ENCODE measurements around the gene SH3GL2. TPM values are rescaled to one million over a fixed set of nuclear protein-coding genes. Genes with fewer than 3 reads are reported as not detected.

Gene SH3GL2
- total RNA-seq, 4 donors from 2014 or later: 3.6 to 6.8 (median 4.7) TPM

DNA sequence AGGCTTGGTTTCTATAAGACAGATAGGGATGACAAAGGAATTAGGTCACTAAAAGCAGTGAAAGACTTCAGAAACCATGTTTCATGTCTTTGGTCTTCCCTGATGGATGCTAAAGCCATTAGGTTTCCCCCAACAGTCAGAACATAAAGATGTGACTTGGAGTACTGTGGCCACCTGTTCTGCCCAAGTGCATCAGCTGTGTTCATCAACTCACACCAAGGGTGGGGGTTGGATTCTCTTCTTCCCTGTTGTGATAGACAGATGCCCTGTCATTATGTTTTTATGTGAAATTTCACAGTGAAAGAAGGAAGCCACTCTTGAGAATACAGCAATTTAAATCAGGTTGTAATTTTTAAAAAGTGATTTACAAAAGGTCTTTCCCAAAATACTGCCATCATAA lies 196.8 kb downstream of the SH3GL2 start:
- Histone ChIP-seq H3K4me1 (peaks cover 0 to 7% (median 0%) of the 10 kb centered on the region in 3 donors), H3K27ac (no peak overlapping the region), H3K27me3 (no peaks in the 10 kb centered on the region), H3K9me3 (no peaks in the 10 kb centered on the region), H3K4me3 (no peak overlapping the region), H3K36me3 (no peaks in the 10 kb centered on the region)
- no peak for TF ChIP-seq POLR2AphosphoS5 (IDR thresholded peaks at IDR 0.05)
- no peak for TF ChIP-seq POLR2A (IDR thresholded peaks at IDR 0.05)
- TF ChIP-seq, protein P1, sequence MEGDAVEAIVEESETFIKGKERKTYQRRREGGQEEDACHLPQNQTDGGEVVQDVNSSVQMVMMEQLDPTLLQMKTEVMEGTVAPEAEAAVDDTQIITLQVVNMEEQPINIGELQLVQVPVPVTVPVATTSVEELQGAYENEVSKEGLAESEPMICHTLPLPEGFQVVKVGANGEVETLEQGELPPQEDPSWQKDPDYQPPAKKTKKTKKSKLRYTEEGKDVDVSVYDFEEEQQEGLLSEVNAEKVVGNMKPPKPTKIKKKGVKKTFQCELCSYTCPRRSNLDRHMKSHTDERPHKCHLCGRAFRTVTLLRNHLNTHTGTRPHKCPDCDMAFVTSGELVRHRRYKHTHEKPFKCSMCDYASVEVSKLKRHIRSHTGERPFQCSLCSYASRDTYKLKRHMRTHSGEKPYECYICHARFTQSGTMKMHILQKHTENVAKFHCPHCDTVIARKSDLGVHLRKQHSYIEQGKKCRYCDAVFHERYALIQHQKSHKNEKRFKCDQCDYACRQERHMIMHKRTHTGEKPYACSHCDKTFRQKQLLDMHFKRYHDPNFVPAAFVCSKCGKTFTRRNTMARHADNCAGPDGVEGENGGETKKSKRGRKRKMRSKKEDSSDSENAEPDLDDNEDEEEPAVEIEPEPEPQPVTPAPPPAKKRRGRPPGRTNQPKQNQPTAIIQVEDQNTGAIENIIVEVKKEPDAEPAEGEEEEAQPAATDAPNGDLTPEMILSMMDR (IDR thresholded peaks at IDR 0.05): no peak
- TF ChIP-seq EP300 (IDR thresholded peaks at IDR 0.05): no peak
- ATAC-seq: no peak

GRCh38 chr9:17776735-17777134 lies 197.9 kb downstream of the SH3GL2 start:
- Histone ChIP-seq H3K27me3 (no peaks in the 10 kb centered on the region), H3K4me1 (peaks cover 0 to 7% (median 0%) of the 10 kb centered on the region in 3 donors), H3K36me3 (no peaks in the 10 kb centered on the region), H3K9me3 (no peaks in the 10 kb centered on the region), H3K4me3 (no peak overlapping the region), H3K27ac (no peak overlapping the region)
- TF ChIP-seq POLR2AphosphoS5 (IDR thresholded peaks at IDR 0.05): no peak
- TF ChIP-seq, protein P1 (IDR thresholded peaks at IDR 0.05): no peak
- no peak for TF ChIP-seq EP300 (IDR thresholded peaks at IDR 0.05)
- TF ChIP-seq POLR2A (IDR thresholded peaks at IDR 0.05): no peak
- no peak for ATAC-seq
- 25 to 39% methylated on average over 3 of the region's 3 CpGs for WGBS, 2 donors (ENCODE audit: low coverage in 1 of 2)

- H3K27ac ChIP-seq: no peak overlapping the region
- 85 to 93% methylated on average over 2 to 3 of the region's 3 CpGs for WGBS, 2 donors (ENCODE audit: low coverage in 1 of 2)
- TF ChIP-seq POLR2A (IDR thresholded peaks at IDR 0.05): no peak
- no peak for TF ChIP-seq EP300 (IDR thresholded peaks at IDR 0.05)
- H3K4me3 ChIP-seq: no peak overlapping the region
- H3K4me1 ChIP-seq: peaks cover 0 to 7% (median 0%) of the 10 kb centered on the region in 3 donors
- no peak for ATAC-seq
- H3K27me3 ChIP-seq: no peaks in the 10 kb centered on the region
- no peaks in the 10 kb centered on the region for H3K36me3 ChIP-seq
- H3K9me3 ChIP-seq: no peaks in the 10 kb centered on the region
Measured at GRCh38 chr9:17777465-17777864, 198.6 kb downstream of the SH3GL2 start.

- no peaks in the 10 kb centered on the region for H3K9me3 ChIP-seq
- ATAC-seq: no peak
- H3K27me3 ChIP-seq: no peaks in the 10 kb centered on the region
- 86 to 90% methylated on average over 5 of the region's 6 CpGs for WGBS, 2 donors (ENCODE audit: low coverage in 1 of 2)
- H3K4me3 ChIP-seq: no peak overlapping the region
- no peak overlapping the region for H3K27ac ChIP-seq
- no peaks in the 10 kb centered on the region for H3K4me1 ChIP-seq
- no peak for TF ChIP-seq POLR2AphosphoS5 (IDR thresholded peaks at IDR 0.05)
- no peak for TF ChIP-seq EP300 (IDR thresholded peaks at IDR 0.05)
- TF ChIP-seq POLR2A (IDR thresholded peaks at IDR 0.05): no peak
- TF ChIP-seq, protein P1 (IDR thresholded peaks at IDR 0.05): no peak
- H3K36me3 ChIP-seq: no peaks in the 10 kb centered on the region
Measured at GRCh38 chr9:17782430-17783149, 203.7 kb downstream of the SH3GL2 start.

DNA sequence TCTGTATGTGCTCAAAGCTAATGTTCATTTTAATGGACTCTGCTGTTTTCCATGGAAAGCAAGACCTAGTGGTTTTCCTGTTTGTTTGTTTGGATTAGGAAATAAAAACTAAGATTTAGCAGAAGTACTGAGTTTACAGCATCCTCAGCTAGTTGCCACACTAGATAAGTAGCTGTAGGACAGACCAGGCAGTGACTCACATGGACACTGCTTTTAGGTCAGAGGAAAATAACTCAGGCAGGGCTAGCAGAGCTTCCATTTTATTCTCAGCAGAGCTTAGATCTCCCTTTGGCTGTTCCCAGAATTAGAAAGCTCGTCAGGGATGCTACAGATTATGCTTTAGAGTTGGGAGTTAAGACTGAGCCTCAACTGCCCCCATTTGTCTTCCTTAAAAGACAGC lies 204.4 kb downstream of the SH3GL2 start:
- WGBS, 2 donors (ENCODE audit: low coverage in 1 of 2): 60 to 63% methylated on average over 1 of the region's 1 CpG
- no peaks in the 10 kb centered on the region for H3K9me3 ChIP-seq
- TF ChIP-seq POLR2A (IDR thresholded peaks at IDR 0.05): no peak
- TF ChIP-seq EP300 (IDR thresholded peaks at IDR 0.05): no peak
- TF ChIP-seq, protein P1 (IDR thresholded peaks at IDR 0.05): no peak
- TF ChIP-seq POLR2AphosphoS5 (IDR thresholded peaks at IDR 0.05): no peak
- no peaks in the 10 kb centered on the region for H3K27me3 ChIP-seq
- no peak for ATAC-seq
- no peak overlapping the region for H3K27ac ChIP-seq
- H3K4me1 ChIP-seq: no peaks in the 10 kb centered on the region
- H3K4me3 ChIP-seq: no peak overlapping the region
- H3K36me3 ChIP-seq: no peaks in the 10 kb centered on the region
